ENCODE data around the gene FAM241A.

FAM241A gene

GRCh38 chr4:112214390-112215264 is 69.4 kb downstream of the FAM241A start:
- DNase-seq (ENCODE audit: low read depth in 2 of 2), result no peak

- DNase-seq (ENCODE audit: low read depth in 2 of 2), result no peak
Observed at GRCh38 chr4:112219826-112220366, 74.6 kb downstream of the FAM241A start.

- no peak for DNase-seq (ENCODE audit: low read depth in 2 of 2)
Observed at GRCh38 chr4:112222219-112222955, 77.1 kb downstream of the FAM241A start.

- DNase-seq (ENCODE audit: low read depth in 2 of 2), result no peak
Observed at GRCh38 chr4:112225157-112225556, 79.9 kb downstream of the FAM241A start.

- DNase-seq (ENCODE audit: low read depth in 2 of 2), result peak; percentile 93 to 96
Observed at GRCh38 chr4:112230879-112231778, 85.9 kb downstream of the FAM241A start.

GRCh38 chr4:112231779-112232713 is 86.8 kb downstream of the FAM241A start, which contains the start of gene AP1AR:
TSS of gene AP1AR (plus strand) at chr4:112231787. CDS start at chr4:112232092, 305 bp downstream.
- peak; percentile 49 to 64 for DNase-seq (ENCODE audit: low read depth in 2 of 2)

GRCh38 chr4:112234952-112235609 is 89.8 kb downstream of the FAM241A start:
- peak; percentile 12 to 41 for DNase-seq (ENCODE audit: low read depth in 2 of 2)

GRCh38 chr4:112236040-112236439 is 90.8 kb downstream of the FAM241A start:
- DNase-seq (ENCODE audit: low read depth in 2 of 2), result no peak

- DNase-seq (ENCODE audit: low read depth in 2 of 2), result no peak
Observed at GRCh38 chr4:112238833-112239232, 93.6 kb downstream of the FAM241A start.
